Measurements from ENCODE around the gene TRIM42.

Gene TRIM42

GRCh38 chr3:140742116-140742515, 64.3 kb downstream of the TRIM42 start:
- TF ChIP-seq FOXP2 (optimal IDR thresholded peaks at IDR 0.05; ENCODE audit: borderline replicate concordance, extremely low read depth, extremely low read length, insufficient read depth): no peak
- no peak for TF ChIP-seq SIN3A (IDR thresholded peaks at IDR 0.05; ENCODE audit: borderline replicate concordance, insufficient read depth, low read length)
- TF ChIP-seq POLR2AphosphoS5 (IDR thresholded peaks at IDR 0.05; ENCODE audit: low read depth, low read length): no peak
- no peak for TF ChIP-seq REST (IDR thresholded peaks at IDR 0.05; ENCODE audit: insufficient read depth in 1 of 2, low read depth in 2 of 2, low read length in 2 of 2)
- TF ChIP-seq TAF1 (IDR thresholded peaks at IDR 0.05; ENCODE audit: borderline replicate concordance, insufficient read depth, low read length): no peak

- TF ChIP-seq TAF1 (IDR thresholded peaks at IDR 0.05; ENCODE audit: borderline replicate concordance, insufficient read depth, low read length) (no peak), SIN3A (IDR thresholded peaks at IDR 0.05; ENCODE audit: borderline replicate concordance, insufficient read depth, low read length) (no peak), POLR2AphosphoS5 (IDR thresholded peaks at IDR 0.05; ENCODE audit: low read depth, low read length) (no peak), FOXP2 (optimal IDR thresholded peaks at IDR 0.05; ENCODE audit: borderline replicate concordance, extremely low read depth, extremely low read length, insufficient read depth) (no peak), REST (IDR thresholded peaks at IDR 0.05; ENCODE audit: insufficient read depth in 1 of 2, low read depth in 2 of 2, low read length in 2 of 2) (no peak)
Observed at GRCh38 chr3:140748171-140748570, 70.3 kb downstream of the TRIM42 start.

GRCh38 chr3:140748903-140749302, 71.0 kb downstream of the TRIM42 start:
- no peak for TF ChIP-seq REST (IDR thresholded peaks at IDR 0.05; ENCODE audit: insufficient read depth in 1 of 2, low read depth in 2 of 2, low read length in 2 of 2)

Measured in PFSK-1 (cell line).